NT2/D1 (cell line): ENCODE results near the gene BLOC1S6.

Experiments used
- DNase-seq: peaks from one replicate; pipeline ENCODE4 v3.0.0-alpha.2; 2011; ENCODE audit warnings: low read depth, low spot score
- H3K27me3 ChIP-seq: 2 replicates; pipeline ENCODE4 v1.6.0; 2011; ENCODE audit warnings: mild to moderate bottlenecking; ENCODE audit not compliant: insufficient read length, insufficient read depth
- H3K36me3 ChIP-seq: 2 replicates; pipeline ENCODE4 v1.6.1; 2011; ENCODE audit warnings: mild to moderate bottlenecking, low read length, mixed read lengths; ENCODE audit not compliant: insufficient read depth, insufficient read length
- H3K4me1 ChIP-seq: 2 replicates; pipeline ENCODE4 v1.5.1; 2011; ENCODE audit not compliant: insufficient read depth, insufficient read length
- H3K4me3 ChIP-seq: 2 replicates; pipeline ENCODE4 v1.5.1; 2011; ENCODE audit warnings: low read depth; ENCODE audit not compliant: insufficient read length
- H3K9ac ChIP-seq: 2 replicates; pipeline ENCODE4 v1.6.0; 2011; ENCODE audit warnings: low read depth; ENCODE audit not compliant: insufficient read length
- H3K9me3 ChIP-seq: 2 replicates; pipeline ENCODE4 v1.5.1; 2011; ENCODE audit warnings: mild to moderate bottlenecking, low read length; ENCODE audit not compliant: insufficient read depth
- SUZ12 ChIP-seq: IDR thresholded peaks from 2 replicates; pipeline ENCODE4 v1.6.1; 2011; ENCODE audit not compliant: insufficient read length, insufficient read depth; ENCODE audit errors: extremely low read depth
- YY1 ChIP-seq: IDR thresholded peaks from 2 replicates; pipeline ENCODE4 v1.6.1; 2011; ENCODE audit not compliant: insufficient read length, insufficient read depth
- ZNF274 ChIP-seq: IDR thresholded peaks from 2 replicates; pipeline ENCODE4 v1.6.1; 2011; ENCODE audit warnings: mild to moderate bottlenecking, low read depth, low read length

The BLOC1S6 gene

GRCh38 chr15:45654749-45655148, 67.6 kb downstream of the BLOC1S6 start:
- no peak for DNase-seq
- Histone ChIP-seq H3K27me3 (no peaks in the 10 kb centered on the region), H3K9ac (no peak overlapping the region), H3K4me1 (no peaks in the 10 kb centered on the region), H3K4me3 (no peak overlapping the region), H3K36me3 (no peaks in the 10 kb centered on the region), H3K9me3 (no peaks in the 10 kb centered on the region)
- no peak for TF ChIP-seq SUZ12
- no peak for TF ChIP-seq YY1
- no peak for TF ChIP-seq ZNF274

GRCh38 chr15:45657254-45657653, 70.1 kb downstream of the BLOC1S6 start:
- DNase-seq, result no peak
- no peaks in the 10 kb centered on the region for H3K27me3 ChIP-seq
- no peak overlapping the region for H3K9ac ChIP-seq
- no peaks in the 10 kb centered on the region for H3K9me3 ChIP-seq
- no peaks in the 10 kb centered on the region for H3K36me3 ChIP-seq
- no peak overlapping the region for H3K4me3 ChIP-seq
- no peaks in the 10 kb centered on the region for H3K4me1 ChIP-seq
- TF ChIP-seq YY1 (no peak), SUZ12 (no peak), ZNF274 (no peak)

- Histone ChIP-seq H3K4me1 (no peaks in the 10 kb centered on the region), H3K9me3 (no peaks in the 10 kb centered on the region), H3K36me3 (no peaks in the 10 kb centered on the region), H3K9ac (no peak overlapping the region), H3K27me3 (no peaks in the 10 kb centered on the region), H3K4me3 (no peak overlapping the region)
- TF ChIP-seq YY1, result no peak
- no peak for TF ChIP-seq SUZ12
- no peak for TF ChIP-seq ZNF274
- DNase-seq, result no peak
Measured at GRCh38 chr15:45657764-45658545, 70.8 kb downstream of the BLOC1S6 start.
